Thoracic aorta (tissue), 2 donors: Measurements from ENCODE around the gene GID4. TPM values are rescaled to one million over a fixed set of nuclear protein-coding genes. Genes with fewer than 3 reads are reported as not detected.

ENCODE experiments used
- ATAC-seq: fragments of 150-250 bp; one replicate; pipeline ENCODE4 v1.8.0; 2017; ENCODE audit warnings: low read depth; ENCODE audit not compliant: insufficient number of reproducible peaks, low FRiP score
- DNase-seq: peaks from one replicate; pipeline ENCODE4 v3.0.0-alpha.2; 2020; ENCODE audit warnings: low spot score
- H3K27ac ChIP-seq, 2 donors: fragments of 200-600 bp; sonication (generic); 1 replicate in 1 of 2; 2 replicates in 1 of 2; pipeline ENCODE4 v1.5.1; 2016; ENCODE audit warnings: mild to moderate bottlenecking in 2 of 2, moderate library complexity in 2 of 2
- H3K27me3 ChIP-seq: fragments of 200-600 bp; sonication (generic); replicated peaks from 2 replicates; pipeline ENCODE4 v1.6.0; 2016; ENCODE audit warnings: mild to moderate bottlenecking; ENCODE audit not compliant: insufficient read depth
- H3K36me3 ChIP-seq: fragments of 200-600 bp; sonication (generic); one replicate; pipeline ENCODE4 v1.5.1; 2016
- H3K4me1 ChIP-seq, 2 donors: fragments of 200-600 bp; sonication (generic); 1 replicate in 1 of 2; 2 replicates in 1 of 2; pipeline versions ENCODE4 v1.5.1 to v1.6.0; 2016; ENCODE audit warnings: low read depth in 2 of 2, mild to moderate bottlenecking in 1 of 2; ENCODE audit not compliant: control insufficient read depth in 1 of 2
- H3K4me3 ChIP-seq: fragments of 200-600 bp; sonication (generic); 2 replicates; pipeline ENCODE4 v1.5.1; 2016; ENCODE audit warnings: mild to moderate bottlenecking
- H3K9me3 ChIP-seq: fragments of 200-600 bp; sonication (generic); 2 replicates; pipeline ENCODE4 v1.5.1; 2016
- CTCF ChIP-seq: fragments of 200-600 bp; sonication (generic); IDR thresholded peaks from one replicate; pipeline ENCODE4 v1.5.1; 2019; ENCODE audit warnings: antibody characterized with exemption
- total RNA-seq, 2 donors: library from RNA; depleted of rRNA; stranded (reverse); fragments of >200 nt; gene quantifications; one replicate each; pipeline versions ENCODE4 v1.1.0 to v1.2.3, GENCODE V29; 2016

GID4 gene
- total RNA-seq, 2 donors from 2014 or later = 13.5 to 16.4 TPM

- no peaks in the 10 kb centered on the region for H3K36me3 ChIP-seq
- H3K4me1 ChIP-seq = no peaks in the 10 kb centered on the region
- no peak overlapping the region for H3K4me3 ChIP-seq
- no peaks in the 10 kb centered on the region for H3K27me3 ChIP-seq
- no peak overlapping the region for H3K27ac ChIP-seq
- ATAC-seq (no peak), DNase-seq (no peak)
- no peak for TF ChIP-seq CTCF
- no peaks in the 10 kb centered on the region for H3K9me3 ChIP-seq
These were observed 37.0 kb upstream of the GID4 start for GRCh38 chr17:18002171-18002570.

GRCh38 chr17:18004345-18004744 lies 34.9 kb upstream of the GID4 start:
- no peaks in the 10 kb centered on the region for H3K4me1 ChIP-seq
- DNase-seq (no peak), ATAC-seq (no peak)
- no peaks in the 10 kb centered on the region for H3K9me3 ChIP-seq
- no peak for TF ChIP-seq CTCF
- H3K27me3 ChIP-seq = no peaks in the 10 kb centered on the region
- no peak overlapping the region for H3K4me3 ChIP-seq
- H3K36me3 ChIP-seq = no peaks in the 10 kb centered on the region
- no peak overlapping the region for H3K27ac ChIP-seq

- no peak for ATAC-seq
These were observed 34.3 kb upstream of the GID4 start for GRCh38 chr17:18004884-18005305.

GRCh38 chr17:18005496-18005895 lies 33.7 kb upstream of the GID4 start:
- no peak for DNase-seq

More at GRCh38 chr17:18004884-18005305, 34.3 kb upstream of the GID4 start:
- no peaks in the 10 kb centered on the region for H3K27me3 ChIP-seq
- peak; percentile 8 for TF ChIP-seq CTCF
- no peaks in the 10 kb centered on the region for H3K9me3 ChIP-seq
- no peak overlapping the region for H3K4me3 ChIP-seq
- H3K4me1 ChIP-seq = no peaks in the 10 kb centered on the region
- DNase-seq = no peak
- H3K36me3 ChIP-seq = no peaks in the 10 kb centered on the region
- no peak overlapping the region for H3K27ac ChIP-seq

GRCh38 chr17:18006495-18007239 lies 32.5 kb upstream of the GID4 start:
- no peaks in the 10 kb centered on the region for H3K4me1 ChIP-seq
- H3K9me3 ChIP-seq = no peaks in the 10 kb centered on the region
- no peak overlapping the region for H3K27ac ChIP-seq
- H3K4me3 ChIP-seq = no peak overlapping the region
- no peak for DNase-seq
- no peak for ATAC-seq
- no peaks in the 10 kb centered on the region for H3K36me3 ChIP-seq
- no peak for TF ChIP-seq CTCF
- H3K27me3 ChIP-seq = no peaks in the 10 kb centered on the region

More at GRCh38 chr17:18005496-18005895, 33.7 kb upstream of the GID4 start:
- Histone ChIP-seq H3K36me3 (no peaks in the 10 kb centered on the region), H3K27me3 (no peaks in the 10 kb centered on the region), H3K27ac (no peak overlapping the region), H3K4me1 (no peaks in the 10 kb centered on the region), H3K4me3 (no peak overlapping the region), H3K9me3 (no peaks in the 10 kb centered on the region)
- ATAC-seq = no peak
- no peak for TF ChIP-seq CTCF
